ENCODE data around the gene SLC2A9.

The SLC2A9 gene

GRCh38 chr4:9962611-9963314, 58.5 kb downstream of the SLC2A9 start:
- no peak for DNase-seq (ENCODE audit: low read depth in 2 of 2)

DNA sequence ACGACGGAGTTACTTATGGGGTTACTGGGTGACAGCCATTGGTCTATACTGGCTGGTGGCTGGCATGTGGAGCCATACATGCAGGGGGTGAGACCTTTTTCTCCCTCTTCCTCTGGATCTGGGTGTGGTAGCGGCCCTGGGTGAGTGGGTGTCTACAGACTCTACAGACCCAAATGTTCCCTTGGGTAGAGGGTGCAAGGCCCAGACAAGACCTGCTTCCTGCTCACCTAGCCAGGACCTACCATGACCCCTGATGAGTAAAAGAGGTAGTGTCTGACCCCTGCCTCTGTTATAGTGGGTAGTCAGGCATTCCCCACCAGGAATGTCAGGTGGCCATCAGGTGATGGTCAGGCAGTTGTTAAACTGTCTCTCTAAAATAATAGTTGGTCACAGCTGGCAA, 66.8 kb downstream of the SLC2A9 start:
- no peak for DNase-seq (ENCODE audit: low read depth in 2 of 2)

DNA sequence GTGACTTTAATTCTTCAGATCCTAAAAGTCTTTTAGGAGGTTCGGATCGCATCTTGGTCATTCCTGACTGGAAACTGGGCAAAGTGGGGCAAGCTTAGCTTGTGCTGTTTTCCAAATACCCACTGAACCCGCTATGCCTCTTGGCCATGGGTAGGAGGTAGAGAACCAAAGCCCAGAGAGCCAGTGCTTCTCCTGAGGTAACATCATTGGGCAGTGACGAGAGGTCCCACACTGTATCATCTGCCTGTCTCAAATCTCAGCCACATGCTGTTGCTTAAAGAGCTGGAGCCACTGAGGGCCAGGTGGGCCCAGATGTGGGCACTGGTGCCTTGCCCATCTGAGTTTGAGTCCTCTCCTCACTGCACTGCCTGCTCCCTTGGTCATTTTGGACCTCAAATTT, 68.2 kb downstream of the SLC2A9 start:
- no peak for DNase-seq (ENCODE audit: low read depth in 2 of 2)

GRCh38 chr4:9952415-9952950, 68.8 kb downstream of the SLC2A9 start:
- DNase-seq (ENCODE audit: low read depth in 2 of 2) = no peak

DNA sequence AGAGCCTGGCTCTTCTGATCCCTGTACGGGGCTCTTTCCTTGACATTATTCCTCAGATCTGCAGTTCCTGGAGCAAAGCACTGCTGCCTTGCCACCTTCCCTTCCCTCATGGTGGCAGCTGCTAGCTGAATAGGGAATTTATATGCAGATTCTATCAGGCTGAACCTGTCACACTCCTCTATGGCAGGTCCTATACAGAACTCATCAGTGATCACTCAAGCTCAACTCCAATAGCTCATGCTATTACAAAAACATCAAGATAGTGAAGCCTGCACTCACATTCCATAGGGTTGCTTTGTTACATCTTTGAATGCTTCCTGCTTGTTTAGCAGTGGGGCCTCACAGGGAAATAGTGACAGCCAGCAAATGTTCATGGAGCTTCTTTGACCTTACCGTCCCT, 71.7 kb downstream of the SLC2A9 start:
- DNase-seq (ENCODE audit: low read depth in 2 of 2) = no peak

DNA sequence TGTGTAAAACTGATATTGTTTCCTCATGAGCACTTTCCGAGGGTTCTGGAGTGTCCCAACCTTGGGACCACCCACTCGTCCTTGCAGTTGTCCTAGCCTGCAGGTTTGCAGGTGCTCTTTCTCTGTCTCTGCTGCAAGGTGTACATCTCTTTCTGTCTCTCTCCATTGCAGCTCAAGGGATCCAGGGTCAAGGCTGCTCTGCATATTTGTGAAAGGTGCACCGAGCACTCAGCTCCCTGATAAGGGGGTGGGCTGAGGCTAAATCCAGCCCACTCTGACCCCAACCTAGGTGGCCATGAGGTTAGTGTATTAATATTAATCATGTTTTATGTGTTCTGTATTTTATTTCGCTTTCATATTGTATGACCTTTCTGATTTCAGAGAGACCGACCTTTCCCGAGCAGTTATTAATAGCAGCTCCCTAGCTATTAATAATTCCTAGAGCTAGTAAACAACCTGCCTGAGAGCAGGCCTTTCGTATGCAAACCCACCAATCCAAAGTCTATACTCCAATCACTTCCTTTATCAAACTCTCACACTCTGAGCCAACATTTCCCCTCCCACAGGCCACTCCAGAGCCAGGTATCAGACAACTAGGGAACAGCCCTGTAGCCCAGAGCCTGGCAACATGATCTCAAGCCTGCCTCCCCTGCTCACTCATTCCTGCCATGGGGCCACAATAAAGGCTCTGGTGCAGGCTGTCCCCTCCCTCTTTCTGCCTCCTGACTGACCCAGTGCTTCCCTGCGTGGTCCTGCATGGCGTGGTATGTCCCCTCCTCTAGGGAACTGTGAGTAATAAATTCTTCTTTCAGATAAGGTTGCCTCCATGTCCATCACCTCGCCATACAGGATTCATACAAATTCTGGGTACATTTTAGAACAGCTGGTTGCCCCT, 73.9 kb downstream of the SLC2A9 start:
- no peak for DNase-seq (ENCODE audit: low read depth in 2 of 2)

- no peak for DNase-seq (ENCODE audit: low read depth in 2 of 2)
Observed at GRCh38 chr4:9946170-9946569, 75.1 kb downstream of the SLC2A9 start.

DNA sequence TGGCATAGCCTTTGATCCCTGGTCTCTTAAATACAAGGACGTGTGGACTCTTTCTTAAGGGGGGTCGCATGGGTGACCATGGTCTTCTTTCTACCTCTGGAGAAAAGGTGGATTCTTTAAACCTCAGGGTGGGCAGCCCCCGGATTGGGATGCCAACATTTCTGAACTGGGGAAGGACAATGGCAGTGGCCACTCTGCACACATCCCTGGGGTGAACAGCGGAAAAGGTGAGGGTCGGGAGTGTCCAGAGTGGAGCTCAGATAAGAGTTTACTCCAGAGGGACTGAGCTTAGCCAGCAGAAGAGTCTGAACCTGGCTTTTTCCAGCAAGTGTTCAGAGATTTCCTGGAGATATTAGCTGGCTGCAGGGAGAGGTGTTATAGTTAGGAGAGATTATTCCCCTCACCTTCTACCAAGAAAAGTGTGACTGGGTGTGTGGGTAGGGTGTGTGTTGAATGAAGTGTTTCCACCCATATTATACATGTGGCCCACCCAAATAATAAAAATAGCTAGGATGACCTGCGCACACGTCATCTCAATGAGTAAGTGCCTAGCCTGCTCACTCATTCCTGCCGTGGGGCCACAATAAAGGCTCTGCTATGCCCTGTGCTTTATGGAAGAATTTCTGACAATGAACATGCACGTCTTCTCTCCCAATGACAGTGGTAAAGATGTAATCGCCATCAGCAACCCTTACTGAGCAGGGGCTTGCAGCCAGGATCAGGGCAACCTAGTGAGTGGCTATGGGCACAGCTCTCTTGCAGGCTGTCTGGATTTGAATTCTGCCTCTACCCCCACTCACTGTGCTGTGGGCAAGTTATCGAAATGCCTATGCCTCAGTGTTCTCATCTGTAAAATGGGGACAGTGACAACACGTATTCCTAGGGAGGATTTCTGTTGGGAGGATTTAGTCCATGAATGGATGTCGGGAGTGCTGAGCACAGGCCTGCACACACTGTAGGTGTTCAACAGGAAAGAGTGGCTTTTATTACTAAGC, 76.6 kb downstream of the SLC2A9 start:
- DNase-seq (ENCODE audit: low read depth in 2 of 2) = no peak

DNA sequence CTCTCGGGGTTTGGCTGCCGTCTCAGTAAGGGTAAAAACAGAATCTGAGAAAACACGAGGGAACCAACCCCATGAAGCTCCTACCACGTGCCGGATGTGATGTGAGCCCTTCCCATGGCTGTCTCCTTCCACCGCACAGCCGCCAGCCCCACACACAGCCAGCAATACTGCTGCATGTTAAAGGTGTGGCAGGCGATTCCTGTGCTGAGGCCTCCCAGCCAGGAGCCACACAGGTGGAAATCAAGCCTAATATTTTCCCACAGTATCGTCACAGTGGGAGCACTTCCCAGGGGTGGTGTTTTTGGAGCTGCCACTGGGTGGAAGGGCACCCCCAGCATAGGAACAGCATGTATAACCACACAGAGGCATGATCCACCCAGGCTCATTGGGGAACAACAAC, 77.5 kb downstream of the SLC2A9 start:
- DNase-seq (ENCODE audit: low read depth in 2 of 2) = no peak

DNA sequence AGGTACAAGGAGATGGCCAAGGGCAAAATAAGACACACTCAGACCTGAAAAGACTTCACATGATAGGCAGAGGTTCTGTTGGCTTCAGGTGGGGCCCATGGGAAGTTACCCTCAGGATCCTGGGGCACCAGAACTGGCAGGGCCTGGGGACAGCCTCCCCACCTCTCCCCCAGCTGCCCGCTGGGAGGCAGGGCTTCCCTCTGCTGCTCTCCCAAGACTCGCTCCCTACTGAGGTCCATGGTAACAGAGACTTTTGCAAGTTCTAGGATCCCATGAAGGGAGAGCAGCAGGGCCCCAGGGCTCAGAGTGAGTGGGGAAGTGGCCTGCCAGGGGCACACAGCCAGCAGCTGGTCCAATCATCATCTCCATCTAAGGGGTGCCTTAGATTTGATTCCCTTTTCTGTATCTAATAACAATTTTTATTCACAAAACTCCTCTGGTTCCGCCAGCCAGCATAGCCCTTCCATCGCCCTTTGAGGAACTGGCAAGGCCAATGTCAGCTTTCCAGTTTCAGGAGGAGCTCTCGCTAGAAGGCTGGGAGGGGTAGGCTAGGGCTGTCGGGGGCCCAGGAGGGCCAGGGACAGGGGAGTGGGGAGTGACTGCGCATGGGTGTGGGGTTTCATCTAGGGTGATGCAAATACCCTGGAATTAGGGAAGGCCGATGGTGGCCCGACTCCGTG, 78.2 kb downstream of the SLC2A9 start:
- no peak for DNase-seq (ENCODE audit: low read depth in 2 of 2)

- DNase-seq (ENCODE audit: low read depth in 2 of 2) = no peak
Observed at GRCh38 chr4:9942139-9942538, 79.2 kb downstream of the SLC2A9 start.

GRCh38 chr4:9940041-9940440, 81.3 kb downstream of the SLC2A9 start:
- DNase-seq (ENCODE audit: low read depth in 2 of 2) = no peak

- no peak for DNase-seq (ENCODE audit: low read depth in 2 of 2)
Observed at GRCh38 chr4:9938933-9939332, 82.4 kb downstream of the SLC2A9 start.

DNA sequence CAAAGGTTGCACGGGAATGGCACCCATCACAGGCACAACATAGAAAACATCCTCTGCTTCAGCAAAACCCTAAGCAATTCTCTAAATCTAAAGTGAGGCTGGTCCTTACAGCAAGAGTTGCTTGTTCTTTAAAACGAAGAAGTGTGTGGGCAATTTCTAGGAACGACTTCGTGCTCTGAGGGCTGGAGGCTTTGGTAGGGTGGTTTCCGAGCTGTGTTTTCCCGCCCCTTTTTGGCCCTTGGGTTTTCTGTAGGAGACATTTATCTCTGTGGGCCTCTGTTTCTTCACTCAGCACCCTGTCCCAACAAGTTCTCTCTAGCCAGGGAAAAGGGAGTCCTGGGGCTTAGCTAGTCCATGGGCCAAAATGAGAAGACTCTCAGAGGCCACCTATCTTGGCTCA, 84.2 kb downstream of the SLC2A9 start:
- no peak for DNase-seq (ENCODE audit: low read depth in 2 of 2)

DNA sequence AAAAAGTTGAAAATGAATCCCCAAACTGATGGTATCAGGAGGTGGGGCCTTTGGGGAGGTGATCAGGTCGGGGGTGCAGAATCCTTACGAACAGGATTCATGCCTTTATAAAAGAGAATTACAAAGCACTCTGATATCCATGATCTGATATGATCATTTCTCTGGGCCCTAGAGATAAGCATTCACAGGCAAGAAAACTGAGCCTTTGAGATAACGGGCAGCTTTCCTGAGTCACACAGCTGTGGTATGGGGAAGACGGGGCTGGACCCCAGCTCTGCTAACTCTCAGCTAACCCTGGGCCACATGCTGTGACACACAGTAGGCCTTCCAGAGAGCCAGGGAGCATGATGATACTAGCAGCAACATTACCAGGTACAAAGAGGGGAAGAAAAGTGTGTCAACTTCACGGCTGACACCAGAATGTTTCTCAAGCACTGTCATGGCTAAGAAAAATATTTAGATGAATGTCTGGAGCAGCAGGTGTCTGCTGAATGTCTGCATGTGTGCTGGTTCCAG, 85.1 kb downstream of the SLC2A9 start:
- DNase-seq (ENCODE audit: low read depth in 2 of 2) = no peak

GRCh38 chr4:9933956-9934355, 87.3 kb downstream of the SLC2A9 start:
- no peak for DNase-seq (ENCODE audit: low read depth in 2 of 2)

DNA sequence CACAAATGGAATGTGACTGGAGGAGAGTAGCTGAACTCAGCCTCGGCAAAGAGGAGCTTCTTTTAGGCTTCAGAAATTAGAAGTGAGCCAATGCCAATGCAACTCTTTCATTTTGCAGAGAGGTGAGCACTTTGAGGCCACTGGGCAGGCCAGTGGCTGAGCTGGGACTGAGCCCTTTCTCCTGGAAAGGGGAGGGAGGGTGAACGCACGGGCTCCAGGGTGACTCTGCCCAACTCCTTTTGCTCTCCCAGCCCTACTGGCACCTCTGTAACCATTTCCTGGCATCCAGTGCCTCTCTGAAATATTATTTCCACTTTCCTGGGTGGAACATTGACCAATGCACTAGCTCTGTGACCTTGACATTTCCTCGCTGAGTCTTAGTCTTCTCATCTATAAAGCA, 88.1 kb downstream of the SLC2A9 start:
- DNase-seq (ENCODE audit: low read depth in 2 of 2) = no peak

- no peak for DNase-seq (ENCODE audit: low read depth in 2 of 2)
Observed at GRCh38 chr4:9932771-9933170, 88.5 kb downstream of the SLC2A9 start.

GRCh38 chr4:9931146-9931545, 90.2 kb downstream of the SLC2A9 start:
- DNase-seq (ENCODE audit: low read depth in 2 of 2) = no peak

- DNase-seq (ENCODE audit: low read depth in 2 of 2) = no peak
Observed at GRCh38 chr4:9929111-9929510, 92.2 kb downstream of the SLC2A9 start.
